WERI-Rb-1 (cell line): ENCODE measurements around the gene ADORA3.

Experiments
- DNase-seq: peaks from one replicate; pipeline ENCODE4 v3.0.0-alpha.2; 2020
- H3K27ac ChIP-seq: fragments of 250-450 bp; sonication (Bioruptor Pico); 2 replicates; pipeline ENCODE4 v1.5.1; 2020; ENCODE audit warnings: mild to moderate bottlenecking, moderate library complexity
- H3K27me3 ChIP-seq: fragments of 250-450 bp; sonication (Bioruptor Pico); 2 replicates; pipeline ENCODE4 v1.5.1; 2021; ENCODE audit warnings: mild to moderate bottlenecking, low read depth, moderate library complexity; ENCODE audit not compliant: insufficient read depth, severe bottlenecking
- H3K36me3 ChIP-seq: fragments of 250-450 bp; sonication (Bioruptor Pico); 2 replicates; pipeline ENCODE4 v1.5.1; 2020; ENCODE audit warnings: mild to moderate bottlenecking, moderate library complexity
- H3K4me3 ChIP-seq: 2 replicates; pipeline ENCODE4 v1.5.1; 2011; ENCODE audit warnings: low read depth, mild to moderate bottlenecking, control low read depth, low read length
- H3K9me3 ChIP-seq: fragments of 250-450 bp; sonication (Bioruptor Pico); 2 replicates; pipeline ENCODE4 v1.5.1; 2021; ENCODE audit warnings: mild to moderate bottlenecking, moderate library complexity; ENCODE audit not compliant: severe bottlenecking
- CTCF ChIP-seq: IDR thresholded peaks from 2 replicates; pipeline ENCODE4 v1.5.1; 2011; ENCODE audit warnings: low read depth, mild to moderate bottlenecking, control low read depth, inconsistent platforms, low read length

The ADORA3 gene

DNA sequence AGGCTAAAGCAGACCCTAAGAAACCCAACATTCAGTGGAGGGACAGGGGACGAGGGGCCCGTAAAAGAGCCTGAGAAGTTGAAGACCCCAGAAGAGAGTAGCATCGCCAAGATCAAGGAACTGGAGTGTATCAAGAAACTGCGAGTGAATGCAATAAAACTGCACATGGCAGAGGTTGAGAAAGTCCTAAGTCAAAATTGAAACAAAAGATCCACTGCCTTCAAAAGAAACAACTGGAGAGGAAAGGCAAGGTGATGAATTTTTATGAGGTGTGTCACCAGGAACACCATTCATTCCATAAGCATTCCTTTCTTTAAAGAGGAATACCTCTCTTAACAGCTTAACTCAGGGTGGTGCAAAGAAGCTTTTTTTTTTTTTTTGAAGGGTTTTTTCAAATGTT, 38.3 kb upstream of the ADORA3 start:
- Histone ChIP-seq H3K27ac (no peak overlapping the region), H3K4me3 (no peak overlapping the region), H3K36me3 (no peaks in the 10 kb centered on the region), H3K9me3 (no peaks in the 10 kb centered on the region), H3K27me3 (no peaks in the 10 kb centered on the region)
- no peak for TF ChIP-seq CTCF
- DNase-seq, result no peak

DNA sequence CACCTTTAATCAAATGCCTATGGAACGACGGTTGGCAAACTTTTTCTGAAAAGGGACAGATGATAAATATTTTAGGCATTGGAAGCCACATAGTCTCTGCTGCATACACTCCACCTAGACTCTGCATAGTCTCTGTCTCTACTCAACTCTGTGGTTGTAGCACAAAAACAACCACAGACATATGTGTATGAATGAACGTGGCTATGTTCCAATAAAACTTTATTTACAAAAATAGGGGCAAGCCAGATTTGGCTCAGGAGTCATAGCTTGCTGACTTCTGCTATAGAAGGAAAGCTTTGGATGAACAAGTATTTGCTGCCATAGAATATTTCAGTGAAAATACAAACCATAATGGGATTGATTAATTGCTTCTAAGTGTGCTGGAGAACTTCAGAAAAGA, 37.5 kb upstream of the ADORA3 start:
- H3K9me3 ChIP-seq, result no peaks in the 10 kb centered on the region
- H3K36me3 ChIP-seq, result no peaks in the 10 kb centered on the region
- H3K27me3 ChIP-seq, result no peaks in the 10 kb centered on the region
- H3K4me3 ChIP-seq, result no peak overlapping the region
- no peak for DNase-seq
- no peak for TF ChIP-seq CTCF
- H3K27ac ChIP-seq, result no peak overlapping the region

DNA sequence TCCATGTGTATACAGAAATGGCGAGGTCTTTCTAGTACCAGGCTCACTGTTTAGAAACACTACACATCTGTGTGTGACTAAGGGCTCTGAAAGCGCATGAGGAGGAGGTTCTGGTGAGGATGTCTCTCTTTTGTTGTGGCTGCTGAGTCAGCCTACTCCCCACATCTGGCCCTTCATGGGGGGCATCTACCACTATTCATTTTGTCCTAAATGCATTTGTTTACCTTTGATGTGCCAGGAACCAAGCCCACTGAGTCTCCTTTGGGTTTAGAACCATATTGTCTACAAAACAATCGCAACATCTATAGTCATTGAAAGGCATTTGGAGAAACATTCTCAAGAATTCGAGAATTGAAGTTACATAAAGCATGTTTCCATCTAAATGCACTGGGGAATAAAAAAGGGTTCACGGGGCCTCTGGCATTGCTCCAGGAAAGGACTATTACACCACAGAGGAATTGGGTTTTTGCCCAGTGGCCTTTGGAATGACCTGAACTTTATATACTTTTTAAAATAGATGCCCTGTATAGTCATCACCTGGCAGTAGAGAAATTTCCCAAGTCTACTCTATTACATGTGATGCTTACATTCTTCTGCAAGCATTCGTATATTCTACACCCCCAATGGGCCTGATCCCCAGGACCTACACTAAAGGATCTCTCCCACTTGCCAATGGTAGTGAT, 35.1 kb upstream of the ADORA3 start:
- Histone ChIP-seq H3K27ac (no peak overlapping the region), H3K4me3 (no peak overlapping the region), H3K36me3 (no peaks in the 10 kb centered on the region), H3K9me3 (no peaks in the 10 kb centered on the region), H3K27me3 (no peaks in the 10 kb centered on the region)
- no peak for TF ChIP-seq CTCF
- no peak for DNase-seq

GRCh38 chr1:111535256-111536191, 32.1 kb upstream of the ADORA3 start:
- no peak for TF ChIP-seq CTCF
- no peaks in the 10 kb centered on the region for H3K27me3 ChIP-seq
- no peak for DNase-seq
- H3K36me3 ChIP-seq, result no peaks in the 10 kb centered on the region
- no peak overlapping the region for H3K4me3 ChIP-seq
- no peaks in the 10 kb centered on the region for H3K9me3 ChIP-seq
- H3K27ac ChIP-seq, result no peak overlapping the region

GRCh38 chr1:111520053-111520452, 16.6 kb upstream of the ADORA3 start:
- Histone ChIP-seq H3K4me3 (no peak overlapping the region), H3K27me3 (no peaks in the 10 kb centered on the region), H3K27ac (no peak overlapping the region), H3K36me3 (no peaks in the 10 kb centered on the region), H3K9me3 (no peaks in the 10 kb centered on the region)
- TF ChIP-seq CTCF, result no peak
- no peak for DNase-seq
